IPS-20b (cell line): ENCODE data around the gene TWIST2.

Source experiments
- H3K27ac ChIP-seq: one replicate; pipeline ENCODE4 v1.5.1; 2013; ENCODE audit warnings: low read length
- H3K27me3 ChIP-seq: 2 replicates; pipeline ENCODE4 v1.6.1; 2013; ENCODE audit warnings: mild to moderate bottlenecking, low read length, inconsistent platforms; ENCODE audit not compliant: insufficient read depth
- H3K36me3 ChIP-seq: 2 replicates; pipeline ENCODE4 v1.6.1; 2013; ENCODE audit warnings: low read depth, mild to moderate bottlenecking, inconsistent platforms, low read length, moderate library complexity; ENCODE audit not compliant: insufficient read depth
- H3K4me1 ChIP-seq: 2 replicates; pipeline ENCODE4 v1.6.1; 2013; ENCODE audit warnings: mild to moderate bottlenecking, control low read depth, inconsistent platforms, low read length, moderate library complexity; ENCODE audit not compliant: insufficient read depth
- H3K4me3 ChIP-seq: 2 replicates; pipeline ENCODE4 v1.5.1; 2013; ENCODE audit warnings: mild to moderate bottlenecking, low read length, inconsistent platforms
- H3K9ac ChIP-seq: 2 replicates; pipeline ENCODE4 v1.6.1; 2013; ENCODE audit warnings: low read depth, mild to moderate bottlenecking, inconsistent platforms, low read length, moderate library complexity
- H3K9me3 ChIP-seq: 2 replicates; pipeline ENCODE4 v1.6.1; 2013; ENCODE audit warnings: mild to moderate bottlenecking, low read depth, low read length, inconsistent platforms; ENCODE audit not compliant: insufficient read depth

Gene TWIST2

GRCh38 chr2:238952261-238952919 lies 104.5 kb downstream of the TWIST2 start:
- H3K27ac ChIP-seq = no peak overlapping the region
- no peaks in the 10 kb centered on the region for H3K27me3 ChIP-seq
- no peaks in the 10 kb centered on the region for H3K9me3 ChIP-seq

GRCh38 chr2:238954841-238955591 lies 107.1 kb downstream of the TWIST2 start:
- no peaks in the 10 kb centered on the region for H3K4me1 ChIP-seq
- H3K9me3 ChIP-seq = no peaks in the 10 kb centered on the region
- H3K36me3 ChIP-seq = no peaks in the 10 kb centered on the region
- no peaks in the 10 kb centered on the region for H3K27me3 ChIP-seq
- no peak overlapping the region for H3K27ac ChIP-seq
- H3K9ac ChIP-seq = no peak overlapping the region
- H3K4me3 ChIP-seq = no peak overlapping the region

More at GRCh38 chr2:238952261-238952919, 104.5 kb downstream of the TWIST2 start:
- Histone ChIP-seq H3K36me3 (no peaks in the 10 kb centered on the region), H3K9ac (no peak overlapping the region), H3K4me3 (no peak overlapping the region), H3K4me1 (no peaks in the 10 kb centered on the region)

- Histone ChIP-seq H3K27ac (no peak overlapping the region), H3K4me1 (no peaks in the 10 kb centered on the region), H3K36me3 (no peaks in the 10 kb centered on the region), H3K27me3 (no peaks in the 10 kb centered on the region), H3K4me3 (no peak overlapping the region), H3K9ac (no peak overlapping the region), H3K9me3 (no peaks in the 10 kb centered on the region)
These were observed 108.0 kb downstream of the TWIST2 start for GRCh38 chr2:238955648-238956531.

- no peak overlapping the region for H3K27ac ChIP-seq
- no peaks in the 10 kb centered on the region for H3K9me3 ChIP-seq
These were observed 108.8 kb downstream of the TWIST2 start for GRCh38 chr2:238956676-238957075.

More at GRCh38 chr2:238956676-238957075, 108.8 kb downstream of the TWIST2 start:
- Histone ChIP-seq H3K9ac (no peak overlapping the region), H3K27me3 (no peaks in the 10 kb centered on the region), H3K4me1 (no peaks in the 10 kb centered on the region), H3K4me3 (no peak overlapping the region), H3K36me3 (no peaks in the 10 kb centered on the region)
